Kidney (tissue), 14 donors: Measurements from ENCODE around the gene ST14. TPM values are rescaled to one million over a fixed set of nuclear protein-coding genes. Genes with fewer than 3 reads are reported as not detected.
A peak's percentile ranks its signal among the peaks of the same experiment; 100 is the strongest.

Experiments
- DNase-seq, 5 donors: peaks; one replicate each; pipeline ENCODE4 v3.0.0-alpha.2; 2013 to 2020
- FAIRE-seq: peaks from 2 replicates; lab custom pipeline; 2012; peaks lifted over from hg19 to GRCh38; lab: Jason Lieb, UNC
- H3K27ac ChIP-seq, 2 donors: one replicate each; pipeline ENCODE4 v1.7.0; 2013; ENCODE audit warnings: low read depth in 2 of 2, low read length in 2 of 2, inconsistent platforms in 1 of 2
- H3K27me3 ChIP-seq: one replicate; pipeline ENCODE4 v1.7.1; 2013; ENCODE audit warnings: low read length, inconsistent platforms; ENCODE audit not compliant: control insufficient read depth, insufficient read depth
- H3K36me3 ChIP-seq, 3 donors: one replicate each; pipeline versions ENCODE4 v1.7.0 to v1.7.1; 2013; ENCODE audit warnings: low read length in 3 of 3, control low read depth in 1 of 3, inconsistent platforms in 1 of 3; ENCODE audit not compliant: insufficient read depth in 3 of 3, control insufficient read depth in 2 of 3
- H3K4me1 ChIP-seq, 3 donors: one replicate each; pipeline versions ENCODE4 v1.7.0 to v1.7.1; 2013; ENCODE audit warnings: low read length in 3 of 3, inconsistent platforms in 1 of 3, low read depth in 1 of 3; ENCODE audit not compliant: control insufficient read depth in 2 of 3, insufficient read depth in 2 of 3
- H3K4me3 ChIP-seq, 3 donors: one replicate each; pipeline versions ENCODE4 v1.7.0 to v1.8.1; 2013; ENCODE audit warnings: low read length in 3 of 3, control low read depth in 1 of 3, inconsistent platforms in 1 of 3
- H3K9ac ChIP-seq, 3 donors: one replicate each; pipeline versions ENCODE4 v1.7.0 to v1.7.1; 2013; ENCODE audit warnings: low read length in 3 of 3, control low read depth in 1 of 3, inconsistent platforms in 1 of 3
- H3K9me3 ChIP-seq, 3 donors: one replicate each; pipeline versions ENCODE4 v1.7.0 to v1.7.1; 2013; ENCODE audit warnings: low read length in 3 of 3, control low read depth in 1 of 3, inconsistent platforms in 1 of 3; ENCODE audit not compliant: control insufficient read depth in 2 of 3, insufficient read depth in 1 of 3
- CTCF ChIP-seq: IDR thresholded peaks from 3 replicates; pipeline ENCODE4 v1.5.1; 2012; ENCODE audit warnings: mild to moderate bottlenecking, moderate library complexity, borderline replicate concordance; ENCODE audit not compliant: insufficient read depth; ENCODE audit errors: extremely low read depth
- intact Hi-C: fragments of 100-400 bp; cut with DNase I; formaldehyde crosslinking; loops from one replicate; pipeline ENCODE4 v1.11.1; 2022
- polyA plus RNA-seq: library from polyadenylated mRNA; stranded (reverse); fragments of 350-450 nt; fragmentation: Illumina TruSeq; extraction: RNeasy Lipid Tissue Mini Kit (QIAGEN cat#74804); gene quantifications from one replicate; pipeline ENCODE4 v1.2.3, GENCODE V29; 2014; ENCODE audit warnings: low read depth, low replicate concordance; ENCODE audit not compliant: insufficient read depth
- total RNA-seq: library from RNA; stranded (reverse); fragmentation: NEBNext Ultra II Directional; extraction: Animal tissue kit (Norgen Biotek cat#: 25700); gene quantifications from one replicate; pipeline ENCODE4 v1.2.1, GENCODE V29; 2021
- donor health status: control.
- donor health status: control.
- donor health status: control.
- donor health status: control.
- donor health status: control.
- donor health status: DM: yes; HTN: yes; CAD: no.
- donor health status: Normal renal cell carcinoma (clear cell type).

ST14 gene
- total and polyA plus RNA-seq, 2 donors from 2014 or later: 59.3 to 139 TPM

- Histone ChIP-seq H3K4me1 (peaks cover 0 to 9% (median 0%) of the 10 kb centered on the region in 3 donors), H3K36me3 (peaks cover 0 to 4% (median 0%) of the 10 kb centered on the region in 3 donors), H3K27ac (no peak overlapping the region), H3K9ac (no peak overlapping the region), H3K27me3 (no peaks in the 10 kb centered on the region), H3K9me3 (no peaks in the 10 kb centered on the region), H3K4me3 (no peak overlapping the region)
- intact Hi-C loops: no loop called here
- DNase-seq: peak in 2 of 5 donors; percentile 4 to 43
- no peak for FAIRE-seq
- no peak for TF ChIP-seq CTCF
These were observed 54.3 kb downstream of the ST14 start for GRCh38 chr11:130213979-130214281.

GRCh38 chr11:130214861-130215530, 55.4 kb downstream of the ST14 start:
- H3K27ac ChIP-seq: no peak overlapping the region
- no peak overlapping the region for H3K4me3 ChIP-seq
- no peaks in the 10 kb centered on the region for H3K9me3 ChIP-seq
- no peak overlapping the region for H3K9ac ChIP-seq
- no peak for TF ChIP-seq CTCF
- intact Hi-C loops: no loop called here
- FAIRE-seq (no peak), DNase-seq (peak in 1 of 5 donors; percentile 16)
- peaks cover 0 to 4% (median 0%) of the 10 kb centered on the region in 3 donors for H3K36me3 ChIP-seq
- H3K27me3 ChIP-seq: no peaks in the 10 kb centered on the region
- peaks cover 0 to 8% (median 0%) of the 10 kb centered on the region in 3 donors for H3K4me1 ChIP-seq

GRCh38 chr11:130215531-130216220, 56.1 kb downstream of the ST14 start:
- intact Hi-C loops: no loop called here
- DNase-seq: peak in 3 of 5 donors; percentile 8 to 32 (median 18)
- H3K4me3 ChIP-seq: no peak overlapping the region
- no peak for TF ChIP-seq CTCF
- H3K36me3 ChIP-seq: peaks cover 0 to 4% (median 0%) of the 10 kb centered on the region in 3 donors
- no peaks in the 10 kb centered on the region for H3K9me3 ChIP-seq
- FAIRE-seq: no peak
- no peak overlapping the region for H3K27ac ChIP-seq
- H3K27me3 ChIP-seq: no peaks in the 10 kb centered on the region
- peaks cover 0 to 8% (median 0%) of the 10 kb centered on the region in 3 donors for H3K4me1 ChIP-seq
- H3K9ac ChIP-seq: no peak overlapping the region
